SU-DHL-6 (cell line): Measurements from ENCODE around the gene SH2D4B.

Source experiments
- CTCF ChIP-seq: fragments of 200-600 bp; sonication (generic); IDR thresholded peaks from one replicate; pipeline ENCODE4 v1.5.1; 2017; ENCODE audit warnings: antibody characterized with exemption, mild to moderate bottlenecking, low read length, moderate library complexity; ENCODE audit not compliant: insufficient read depth, poor library complexity, severe bottlenecking
- EZH2phosphoT487 ChIP-seq: fragments of 200-600 bp; sonication (generic), shearing (Covaris generic); conservative IDR thresholded peaks from 2 replicates; pipeline ENCODE4 v1.6.1; 2018; ENCODE audit warnings: mild to moderate bottlenecking, antibody characterized with exemption, low read length, moderate library complexity, mixed read lengths

DNA sequence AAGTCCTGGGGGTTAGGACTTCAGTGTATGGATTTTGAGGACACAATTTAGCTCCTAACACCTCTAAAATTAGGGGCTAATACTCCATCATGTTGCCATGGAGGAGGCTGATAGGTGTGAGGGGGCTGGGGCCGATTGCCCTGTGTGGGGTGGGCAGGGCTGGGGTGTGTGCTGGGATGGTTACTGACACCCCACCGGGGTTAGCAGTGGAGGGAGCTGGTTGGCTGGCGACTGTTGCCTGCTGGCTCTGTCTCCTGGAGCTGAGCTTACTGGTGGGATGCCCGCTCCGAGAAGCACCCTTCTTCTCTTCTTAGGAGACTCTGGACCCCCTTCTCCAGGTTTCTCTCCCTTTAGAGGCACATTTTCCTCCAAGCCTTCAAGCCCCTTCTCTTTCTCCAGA, 22.2 kb upstream of the SH2D4B start:
- TF ChIP-seq CTCF, result no peak
- TF ChIP-seq EZH2phosphoT487, result no peak
